Thoracic aorta (tissue), 2 donors: ENCODE data around the gene SIK3. TPM values are rescaled to one million over a fixed set of nuclear protein-coding genes. Genes with fewer than 3 reads are reported as not detected.

Source experiments
- ATAC-seq: fragments of 150-250 bp; one replicate; pipeline ENCODE4 v1.8.0; 2017; ENCODE audit warnings: low read depth; ENCODE audit not compliant: insufficient number of reproducible peaks, low FRiP score
- DNase-seq: peaks from one replicate; pipeline ENCODE4 v3.0.0-alpha.2; 2020; ENCODE audit warnings: low spot score
- H3K27ac ChIP-seq, 2 donors: fragments of 200-600 bp; sonication (generic); 1 replicate in 1 of 2; 2 replicates in 1 of 2; pipeline ENCODE4 v1.5.1; 2016; ENCODE audit warnings: mild to moderate bottlenecking in 2 of 2, moderate library complexity in 2 of 2
- H3K27me3 ChIP-seq: fragments of 200-600 bp; sonication (generic); replicated peaks from 2 replicates; pipeline ENCODE4 v1.6.0; 2016; ENCODE audit warnings: mild to moderate bottlenecking; ENCODE audit not compliant: insufficient read depth
- H3K36me3 ChIP-seq: fragments of 200-600 bp; sonication (generic); one replicate; pipeline ENCODE4 v1.5.1; 2016
- H3K4me1 ChIP-seq, 2 donors: fragments of 200-600 bp; sonication (generic); 1 replicate in 1 of 2; 2 replicates in 1 of 2; pipeline versions ENCODE4 v1.5.1 to v1.6.0; 2016; ENCODE audit warnings: low read depth in 2 of 2, mild to moderate bottlenecking in 1 of 2; ENCODE audit not compliant: control insufficient read depth in 1 of 2
- H3K4me3 ChIP-seq: fragments of 200-600 bp; sonication (generic); 2 replicates; pipeline ENCODE4 v1.5.1; 2016; ENCODE audit warnings: mild to moderate bottlenecking
- H3K9me3 ChIP-seq: fragments of 200-600 bp; sonication (generic); 2 replicates; pipeline ENCODE4 v1.5.1; 2016
- total RNA-seq, 2 donors: library from RNA; depleted of rRNA; stranded (reverse); fragments of >200 nt; gene quantifications; one replicate each; pipeline versions ENCODE4 v1.1.0 to v1.2.3, GENCODE V29; 2016
- TF ChIP-seq, protein P1 (sequence below): fragments of 200-600 bp; sonication (generic); IDR thresholded peaks from one replicate; pipeline ENCODE4 v1.5.1; 2019; ENCODE audit warnings: antibody characterized with exemption

Gene SIK3
- total RNA-seq, 2 donors from 2014 or later: 32.9 to 53.7 TPM

DNA sequence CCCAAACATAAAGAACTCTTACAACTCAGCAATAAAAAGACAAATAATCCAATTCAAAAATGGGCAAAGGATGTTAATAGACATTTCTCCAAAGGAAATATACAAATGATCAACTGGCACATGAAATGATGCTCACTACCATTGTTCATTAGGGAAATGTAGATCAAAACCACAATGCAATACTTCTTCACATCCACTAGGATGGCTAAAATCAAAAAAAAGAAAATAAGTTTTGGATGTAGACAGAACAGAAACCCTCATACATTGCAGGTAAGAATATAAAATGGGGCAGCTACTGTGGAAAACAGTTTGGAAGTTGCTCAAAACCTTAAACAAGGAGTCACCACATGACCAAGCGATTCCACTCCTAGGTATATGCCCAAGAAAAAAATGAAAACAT, 16.3 kb downstream of the SIK3 start:
- H3K9me3 ChIP-seq: no peaks in the 10 kb centered on the region
- DNase-seq: no peak
- no peaks in the 10 kb centered on the region for H3K27me3 ChIP-seq
- peaks cover 36 to 43% of the 10 kb centered on the region in 2 donors for H3K4me1 ChIP-seq
- TF ChIP-seq, protein P1, sequence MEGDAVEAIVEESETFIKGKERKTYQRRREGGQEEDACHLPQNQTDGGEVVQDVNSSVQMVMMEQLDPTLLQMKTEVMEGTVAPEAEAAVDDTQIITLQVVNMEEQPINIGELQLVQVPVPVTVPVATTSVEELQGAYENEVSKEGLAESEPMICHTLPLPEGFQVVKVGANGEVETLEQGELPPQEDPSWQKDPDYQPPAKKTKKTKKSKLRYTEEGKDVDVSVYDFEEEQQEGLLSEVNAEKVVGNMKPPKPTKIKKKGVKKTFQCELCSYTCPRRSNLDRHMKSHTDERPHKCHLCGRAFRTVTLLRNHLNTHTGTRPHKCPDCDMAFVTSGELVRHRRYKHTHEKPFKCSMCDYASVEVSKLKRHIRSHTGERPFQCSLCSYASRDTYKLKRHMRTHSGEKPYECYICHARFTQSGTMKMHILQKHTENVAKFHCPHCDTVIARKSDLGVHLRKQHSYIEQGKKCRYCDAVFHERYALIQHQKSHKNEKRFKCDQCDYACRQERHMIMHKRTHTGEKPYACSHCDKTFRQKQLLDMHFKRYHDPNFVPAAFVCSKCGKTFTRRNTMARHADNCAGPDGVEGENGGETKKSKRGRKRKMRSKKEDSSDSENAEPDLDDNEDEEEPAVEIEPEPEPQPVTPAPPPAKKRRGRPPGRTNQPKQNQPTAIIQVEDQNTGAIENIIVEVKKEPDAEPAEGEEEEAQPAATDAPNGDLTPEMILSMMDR: no peak
- no peak overlapping the region for H3K4me3 ChIP-seq
- no peak overlapping the region for H3K27ac ChIP-seq
- no peaks in the 10 kb centered on the region for H3K36me3 ChIP-seq
- no peak for ATAC-seq

DNA sequence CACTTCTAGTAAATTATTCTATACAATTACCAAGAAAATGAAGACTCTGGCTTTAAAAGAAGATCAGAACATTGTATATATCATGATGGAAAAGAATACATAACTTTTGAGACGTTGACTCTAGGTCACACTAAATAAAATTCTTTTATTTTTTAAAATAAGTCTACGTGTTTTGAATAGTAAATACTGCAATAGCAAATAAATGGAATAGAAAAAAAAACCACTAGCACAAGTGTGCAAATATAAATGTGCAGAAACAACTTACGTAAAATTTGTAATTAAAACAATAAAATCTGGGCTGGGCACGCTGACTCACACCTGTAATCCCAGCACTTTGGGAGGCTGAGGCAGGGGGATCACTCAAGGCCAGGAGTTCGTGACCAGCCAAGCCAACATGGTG, 17.9 kb downstream of the SIK3 start:
- ATAC-seq: no peak
- DNase-seq: no peak
- Histone ChIP-seq H3K4me1 (peaks cover 36 to 46% of the 10 kb centered on the region in 2 donors), H3K27me3 (no peaks in the 10 kb centered on the region), H3K27ac (no peak overlapping the region), H3K4me3 (no peak overlapping the region), H3K9me3 (no peaks in the 10 kb centered on the region), H3K36me3 (no peaks in the 10 kb centered on the region)
- TF ChIP-seq, protein P1: no peak

DNA sequence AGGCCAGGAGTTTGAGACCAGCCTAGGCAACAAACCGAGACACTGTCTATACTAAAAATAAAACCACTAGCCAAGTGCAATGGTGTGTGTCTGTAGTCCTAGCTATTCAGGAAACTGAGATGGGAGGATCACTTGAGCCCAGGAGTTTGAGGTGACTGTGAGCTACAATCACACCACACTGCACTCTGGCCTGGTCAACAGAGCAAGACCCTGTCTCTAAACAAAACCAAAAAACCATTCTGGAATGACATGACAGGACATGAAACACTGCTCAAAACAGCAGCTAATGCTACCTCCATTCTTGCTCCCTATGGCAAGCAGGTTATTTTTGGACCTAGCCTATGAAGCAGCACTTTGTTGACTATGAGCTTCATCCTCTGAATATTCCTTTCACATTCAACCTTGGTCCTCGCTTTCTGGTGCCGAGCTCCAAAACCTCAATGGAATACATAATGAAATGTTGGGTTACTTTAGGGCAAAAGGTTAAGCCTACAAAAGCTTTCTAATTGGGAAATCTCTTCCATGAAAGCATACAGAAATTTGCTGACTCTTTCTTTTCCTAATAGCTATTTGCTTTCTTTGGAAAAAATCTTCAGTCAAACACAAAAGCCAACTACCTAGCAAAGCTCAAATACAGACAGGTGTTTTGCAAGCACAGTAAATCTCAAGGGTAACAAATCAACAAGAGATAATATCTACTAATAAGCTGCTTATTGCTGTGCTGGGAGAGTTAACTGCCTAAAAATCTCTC, 21.1 kb downstream of the SIK3 start:
- Histone ChIP-seq H3K27me3 (no peaks in the 10 kb centered on the region), H3K4me3 (no peak overlapping the region), H3K27ac (no peak overlapping the region), H3K4me1 (peaks cover 30 to 44% of the 10 kb centered on the region in 2 donors), H3K36me3 (no peaks in the 10 kb centered on the region), H3K9me3 (no peaks in the 10 kb centered on the region)
- ATAC-seq: no peak
- DNase-seq: no peak
- TF ChIP-seq, protein P1: no peak

DNA sequence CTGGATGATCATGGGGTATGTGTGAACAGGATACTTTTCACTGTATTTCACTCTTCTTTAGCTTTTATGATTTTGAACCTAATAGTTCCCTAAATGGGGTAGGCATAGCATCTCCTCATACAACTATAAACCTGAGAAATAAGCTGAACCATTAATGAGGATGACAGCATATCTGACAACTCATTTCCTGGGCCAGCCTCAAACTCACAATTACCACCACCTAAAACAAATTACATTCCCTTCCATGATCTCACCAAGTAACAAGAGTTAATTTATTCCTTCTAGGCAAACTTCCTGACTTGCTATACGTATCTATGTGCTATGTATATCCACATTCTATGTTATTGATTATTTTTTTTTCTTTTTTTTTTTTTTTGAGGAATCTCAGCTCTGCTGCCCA, 23.0 kb downstream of the SIK3 start:
- no peaks in the 10 kb centered on the region for H3K9me3 ChIP-seq
- no peak overlapping the region for H3K4me3 ChIP-seq
- DNase-seq: no peak
- ATAC-seq: no peak
- TF ChIP-seq, protein P1: no peak
- H3K36me3 ChIP-seq: no peaks in the 10 kb centered on the region
- H3K27ac ChIP-seq: no peak overlapping the region
- no peaks in the 10 kb centered on the region for H3K27me3 ChIP-seq
- H3K4me1 ChIP-seq: peaks cover 31 to 46% of the 10 kb centered on the region in 2 donors

DNA sequence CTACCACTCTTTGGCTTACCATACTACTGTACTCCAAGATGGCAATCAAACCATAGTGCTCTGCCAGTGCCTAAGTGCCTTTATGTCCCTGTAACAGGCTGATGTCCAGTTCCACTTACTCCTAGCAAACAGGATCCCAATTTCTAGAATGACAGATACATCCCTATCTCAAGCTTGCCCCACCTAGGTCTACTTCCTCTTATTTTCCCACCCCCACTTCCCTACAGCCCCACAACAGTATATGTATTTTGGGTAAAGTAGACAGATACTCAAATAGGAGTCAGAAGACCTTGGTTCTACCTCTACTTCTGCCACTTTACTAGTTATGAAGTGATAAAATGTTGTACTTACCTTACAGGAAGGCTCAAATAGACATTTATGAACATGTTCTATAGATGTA, 24.1 kb downstream of the SIK3 start:
- H3K4me3 ChIP-seq: no peak overlapping the region
- H3K27me3 ChIP-seq: no peaks in the 10 kb centered on the region
- DNase-seq (no peak), ATAC-seq (no peak)
- no peak overlapping the region for H3K27ac ChIP-seq
- no peaks in the 10 kb centered on the region for H3K36me3 ChIP-seq
- TF ChIP-seq, protein P1: no peak
- no peaks in the 10 kb centered on the region for H3K9me3 ChIP-seq
- H3K4me1 ChIP-seq: peaks cover 31 to 46% of the 10 kb centered on the region in 2 donors
